GM18861 (cell line): ENCODE measurements around the gene TRAF5.
"Not testable (repeated sequence)": the region's sequence is repeated elsewhere in the genome, so short reads cannot be mapped to it uniquely, and the experiment has no call there.

Experiments
- ATAC-seq: cut with Tn5 transposase; IDR thresholded peaks from one replicate; pipeline ENCODE4 v1.9.1; 2021; ENCODE audit not compliant: unreplicated experiment

Gene TRAF5

GRCh38 chr1:211377539-211378450 is 51.2 kb downstream of the TRAF5 start:
- ATAC-seq: no peak

GRCh38 chr1:211378844-211379243 is 52.2 kb downstream of the TRAF5 start:
- ATAC-seq: no peak

GRCh38 chr1:211379446-211379845 is 52.8 kb downstream of the TRAF5 start:
- ATAC-seq: no peak

DNA sequence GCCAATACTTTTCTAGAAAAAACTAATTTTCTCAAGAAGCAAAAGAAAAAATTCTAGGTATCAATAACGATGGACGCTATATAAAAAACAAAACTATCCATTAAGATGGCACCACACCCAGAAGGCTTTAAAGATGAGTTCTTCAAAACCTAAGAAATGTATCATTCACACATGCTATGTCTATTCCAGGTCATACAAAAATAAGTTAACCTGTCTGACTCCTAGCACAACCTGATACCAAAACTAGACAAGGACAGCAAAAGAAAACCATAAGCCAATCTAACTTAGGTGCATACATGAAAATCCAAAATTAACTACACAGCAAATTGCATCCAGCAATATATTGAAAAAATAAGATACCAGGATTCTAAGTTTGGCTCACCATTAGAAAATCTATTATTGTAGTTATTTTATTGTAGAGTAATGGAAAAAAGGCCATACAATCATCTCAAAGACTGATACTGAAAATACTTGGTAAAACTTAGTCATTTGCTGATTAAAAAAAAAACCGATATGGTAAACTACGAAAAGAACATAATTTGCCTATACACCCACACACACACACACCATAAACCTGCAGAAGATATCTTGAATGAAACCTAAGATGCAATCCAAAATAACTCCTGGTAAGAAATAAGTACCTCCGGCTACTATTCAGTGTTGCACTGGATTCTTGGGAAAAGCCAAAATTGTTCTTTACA is 55.0 kb downstream of the TRAF5 start:
- no peak for ATAC-seq

DNA sequence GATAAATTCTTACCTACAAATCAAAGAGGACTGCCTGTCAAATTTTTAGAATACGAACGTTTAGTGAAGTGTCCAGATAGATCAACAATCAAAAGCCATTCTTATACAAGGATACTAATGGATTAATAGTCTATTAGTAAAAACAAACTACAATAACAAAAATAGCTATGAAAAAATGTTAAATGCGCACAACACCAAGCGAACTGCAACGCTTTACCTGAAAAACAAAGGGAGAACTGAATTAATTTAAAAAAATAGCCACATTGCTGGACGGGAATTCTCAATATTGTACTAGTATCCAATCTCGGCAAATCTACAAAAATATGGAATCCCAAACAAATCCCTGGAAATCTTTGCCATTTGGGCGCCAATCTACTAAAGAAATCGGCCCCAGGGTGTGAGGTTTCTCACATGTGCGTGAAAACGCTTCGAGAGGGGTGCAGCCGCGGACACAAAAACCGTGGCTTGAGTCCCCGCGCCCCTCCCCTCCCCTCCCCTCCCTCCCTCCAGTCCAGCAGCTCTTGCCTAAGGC is 55.6 kb downstream of the TRAF5 start:
- no peak for ATAC-seq

DNA sequence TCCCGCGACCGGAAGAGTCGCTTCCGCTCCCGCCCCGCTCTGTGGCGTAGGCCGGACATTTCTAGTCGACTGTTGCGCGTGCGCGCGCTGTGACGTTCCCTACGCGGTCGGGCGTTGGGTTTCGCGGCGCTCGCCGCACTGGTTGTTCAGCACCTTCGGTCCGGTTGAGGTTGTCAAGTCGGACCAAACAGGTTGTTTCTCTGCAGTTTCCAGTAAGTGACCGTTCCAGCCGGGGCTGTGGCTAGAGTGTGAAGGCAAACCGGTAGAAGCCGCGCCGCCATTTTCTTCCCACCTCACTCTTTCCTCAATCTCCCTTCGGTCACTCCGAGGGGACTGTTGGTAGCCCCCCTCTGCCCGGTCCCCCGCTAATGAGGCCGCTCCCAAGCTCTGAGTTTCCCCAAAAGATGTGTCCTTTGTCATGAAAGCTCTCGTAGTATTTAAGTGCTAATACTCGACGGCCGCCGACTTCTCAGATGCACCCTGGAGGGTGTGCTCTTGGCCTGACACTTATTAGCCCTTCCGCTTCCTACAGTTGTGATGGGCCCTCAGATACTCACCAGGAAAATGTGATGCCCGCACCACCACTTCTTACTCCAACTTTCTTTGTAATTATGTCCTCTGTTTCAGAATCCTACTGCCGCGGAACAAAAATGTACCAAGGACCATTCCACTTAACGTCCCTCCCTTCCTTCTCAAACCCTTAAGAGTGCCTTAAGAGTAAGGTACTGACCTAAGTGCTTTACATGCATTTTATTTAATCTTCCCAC is 56.3 kb downstream of the TRAF5 start:
- peak; percentile 94 for ATAC-seq

DNA sequence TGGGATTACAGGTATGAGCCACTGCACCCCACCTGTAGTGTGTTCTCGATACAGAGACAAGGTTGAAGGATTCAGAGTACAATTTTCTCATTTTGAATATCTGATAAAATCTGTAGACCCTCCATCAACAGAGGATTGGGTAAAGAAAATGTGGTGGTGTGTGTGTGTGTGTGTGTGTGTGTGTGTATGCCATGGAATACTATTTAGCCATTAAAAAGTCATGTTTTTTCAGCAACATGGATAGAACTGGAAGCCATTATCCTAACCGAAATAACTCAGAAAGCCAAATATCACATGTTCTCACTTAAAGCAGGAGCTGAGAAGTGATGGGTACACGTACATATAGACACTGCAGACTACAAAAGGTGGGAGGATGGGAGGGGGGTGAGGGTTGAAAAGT is 57.9 kb downstream of the TRAF5 start:
- no peak for ATAC-seq

DNA sequence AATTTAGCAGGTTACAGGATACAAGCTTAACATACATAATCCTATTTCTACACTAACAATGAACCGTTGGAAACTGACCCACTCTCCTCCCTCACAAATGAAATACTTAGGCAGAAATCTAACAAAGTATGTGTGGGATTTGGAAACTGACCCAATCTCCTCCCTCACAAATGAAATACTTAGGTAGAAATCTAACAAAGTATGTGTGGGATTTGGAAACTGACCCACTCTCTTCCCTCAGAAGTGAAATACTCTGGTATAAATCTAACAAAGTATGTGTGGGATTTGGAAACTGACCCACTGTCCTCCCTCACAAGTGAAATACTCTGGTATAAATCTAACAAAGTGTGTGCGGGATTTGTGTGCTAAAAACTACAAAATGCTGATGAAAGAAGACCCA is 60.3 kb downstream of the TRAF5 start:
- no peak for ATAC-seq

DNA sequence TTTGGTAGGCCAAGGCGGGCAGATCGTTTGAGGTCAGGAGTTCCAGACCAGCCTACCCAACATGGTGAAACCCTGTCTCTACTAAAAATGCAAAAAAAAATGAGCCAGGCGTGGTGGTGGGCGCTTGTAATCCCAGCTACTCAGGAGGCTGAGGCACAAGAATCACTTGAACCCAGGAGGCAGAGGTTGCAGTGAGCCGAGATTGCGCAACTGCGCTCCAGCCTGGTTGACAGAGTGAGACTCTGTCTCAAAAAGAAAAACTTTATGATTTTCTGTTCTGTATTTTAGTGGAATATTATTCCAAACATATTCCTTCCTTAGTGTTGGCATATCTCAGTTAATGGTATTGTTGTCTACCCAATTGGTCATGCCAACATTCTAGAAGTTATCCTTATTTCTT is 64.2 kb downstream of the TRAF5 start:
- ATAC-seq: not testable (repeated sequence)

DNA sequence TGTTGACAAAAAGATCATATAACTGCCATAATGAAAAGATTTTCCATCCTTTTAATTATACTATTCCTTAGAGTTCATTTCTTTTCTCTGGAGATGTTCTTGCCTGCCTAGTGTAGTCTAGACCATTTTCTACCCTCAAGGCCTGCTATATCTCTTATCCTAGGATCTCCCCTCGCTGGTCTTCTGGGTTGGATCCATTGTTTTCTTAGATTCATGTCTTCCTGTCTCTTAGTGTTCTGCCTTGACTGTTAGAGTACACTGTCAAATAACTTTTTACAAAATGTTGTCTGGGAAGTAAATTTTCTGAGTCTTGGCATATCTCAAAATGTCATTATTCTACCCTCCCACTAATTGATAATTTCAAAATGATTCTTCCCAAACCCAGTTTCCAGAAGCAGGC is 66.6 kb downstream of the TRAF5 start:
- no peak for ATAC-seq

- not testable (repeated sequence) for ATAC-seq
Measured at GRCh38 chr1:211398266-211398930, 71.8 kb downstream of the TRAF5 start.

DNA sequence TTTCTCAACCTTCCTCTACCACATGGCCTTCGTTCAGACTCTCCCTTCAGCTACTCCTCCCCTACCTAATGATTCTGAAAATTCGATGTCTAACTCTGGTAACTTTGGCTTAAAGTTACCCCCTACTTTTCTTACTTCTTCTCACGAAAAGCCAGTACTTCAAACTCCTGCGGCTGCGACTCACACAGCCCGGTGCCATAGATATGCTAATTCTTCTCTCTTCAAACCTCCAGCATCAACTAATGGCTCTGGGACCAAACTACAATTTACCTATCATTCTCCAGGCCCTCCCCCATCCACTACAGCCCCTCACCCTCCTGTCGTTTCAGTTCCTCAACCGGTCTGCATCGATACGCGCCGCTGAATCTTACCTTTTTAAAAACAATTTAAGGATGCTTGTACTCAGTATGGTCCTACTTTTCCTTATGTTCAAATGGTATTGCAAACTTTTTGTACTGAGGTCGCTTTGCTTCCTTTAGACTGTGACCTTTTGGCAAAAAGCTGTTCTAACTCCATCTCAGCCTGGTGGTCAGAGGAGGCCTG is 73.3 kb downstream of the TRAF5 start:
- not testable (repeated sequence) for ATAC-seq

- ATAC-seq: not testable (repeated sequence)
Measured at GRCh38 chr1:211401751-211402150, 75.1 kb downstream of the TRAF5 start.

GRCh38 chr1:211406086-211406485 is 79.5 kb downstream of the TRAF5 start:
- ATAC-seq: not testable (repeated sequence)

- ATAC-seq: not testable (repeated sequence)
Measured at GRCh38 chr1:211407749-211408148, 81.1 kb downstream of the TRAF5 start.

DNA sequence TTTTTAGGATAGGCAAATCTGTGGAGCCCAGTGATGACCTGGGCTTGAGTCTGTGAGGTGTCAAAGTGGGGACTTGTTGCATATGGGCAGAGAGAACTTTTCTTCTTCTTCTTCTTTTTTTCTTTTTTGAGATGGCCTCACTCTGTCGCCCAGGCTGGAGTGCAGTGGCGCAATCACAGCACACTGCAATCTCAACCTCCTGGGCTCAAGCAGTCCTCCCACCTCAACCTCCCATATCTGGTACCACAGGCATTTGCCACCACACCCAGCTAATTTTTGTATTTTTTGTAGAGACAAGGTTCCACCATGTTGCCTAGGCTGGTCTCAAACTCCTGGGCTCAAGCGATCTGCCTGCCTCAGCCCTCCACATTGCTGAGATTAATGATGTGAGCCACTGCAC is 85.0 kb downstream of the TRAF5 start:
- ATAC-seq: no peak

DNA sequence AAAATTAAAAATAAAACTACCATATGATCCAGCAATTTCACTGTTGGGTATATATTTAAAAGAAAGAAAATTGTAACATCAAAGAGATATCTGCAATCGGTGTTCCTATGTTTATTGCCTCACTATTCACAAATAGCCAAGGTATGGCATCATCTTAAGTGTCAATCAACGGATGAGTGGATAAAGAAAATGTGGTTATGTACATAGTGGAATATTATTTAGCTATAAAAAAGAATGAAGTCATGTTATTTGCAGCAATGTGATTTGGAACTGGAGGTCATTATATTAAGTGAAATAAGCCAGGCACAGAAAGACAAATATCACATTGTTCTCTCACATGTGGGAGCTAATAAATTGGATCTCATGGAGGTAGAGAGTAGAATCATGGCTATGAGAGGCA is 89.1 kb downstream of the TRAF5 start:
- ATAC-seq: no peak

- ATAC-seq: peak; percentile 57
Measured at GRCh38 chr1:211416246-211416627, 89.6 kb downstream of the TRAF5 start.

DNA sequence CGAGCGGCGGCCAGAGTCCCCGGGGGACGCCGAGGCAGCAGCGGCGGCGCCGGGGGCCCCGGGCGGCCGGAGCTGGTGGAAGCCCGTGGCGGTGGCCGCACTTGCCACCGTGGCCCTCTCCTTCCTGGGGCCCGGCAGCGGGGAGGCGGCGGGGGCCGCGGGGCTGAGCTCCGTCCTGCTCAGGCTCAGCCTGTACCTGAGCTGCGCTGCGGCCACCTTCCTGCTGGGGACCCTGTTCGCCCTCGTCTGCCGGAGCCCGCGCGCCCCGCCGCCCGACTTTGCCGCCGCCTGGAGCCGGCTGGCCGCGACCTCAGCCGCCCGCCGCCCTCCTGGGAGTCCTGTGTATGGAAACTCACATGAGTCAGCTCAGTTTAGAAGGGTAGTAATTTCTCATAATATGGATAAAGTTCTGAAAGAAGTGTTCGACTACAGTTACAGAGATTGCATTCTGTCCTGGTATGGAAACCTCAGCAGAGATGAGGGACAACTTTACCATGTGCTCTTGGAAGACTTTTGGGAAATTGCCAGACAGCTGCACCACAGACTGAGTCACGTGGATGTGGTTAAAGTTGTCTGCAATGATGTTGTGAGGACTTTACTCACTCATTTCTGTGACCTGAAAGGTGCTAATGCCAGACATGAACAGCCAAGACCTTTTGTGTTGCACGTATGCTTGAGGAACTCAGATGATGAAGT is 90.1 kb downstream of the TRAF5 start:
- peak; percentile 36 for ATAC-seq

DNA sequence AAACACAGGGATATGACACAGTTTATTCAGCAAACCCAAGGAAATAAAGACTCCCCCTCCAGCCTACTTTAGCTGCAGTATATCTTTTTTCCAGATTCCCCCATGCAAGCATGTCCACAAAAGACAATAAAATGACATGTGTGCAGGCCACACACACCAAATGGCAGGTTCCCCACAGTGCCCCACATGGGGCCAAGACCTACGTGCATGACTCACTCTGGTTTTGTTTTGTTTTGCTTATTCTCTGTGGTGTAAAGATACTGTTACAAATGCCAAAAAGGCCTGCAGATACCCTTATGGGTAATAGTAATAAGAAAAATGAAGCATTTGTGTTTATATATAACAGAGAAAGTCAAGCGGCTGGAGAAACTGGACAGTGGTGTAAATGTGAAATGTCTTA is 93.8 kb downstream of the TRAF5 start:
- ATAC-seq: no peak
